Activated CD4-positive, CD25-positive, alpha-beta regulatory T cell treated with anti-CD3 and anti-CD28 coated beads, Interleukin-2, amount 50 U/mL, for 16 hours (primary cell): Measurements from ENCODE around the gene CSNK1A1.
"Not testable (repeated sequence)": the region's sequence is repeated elsewhere in the genome, so short reads cannot be mapped to it uniquely, and the experiment has no call there.

ENCODE experiments used
- DNase-seq: peaks from one replicate; pipeline ENCODE4 v3.0.0-alpha.2; 2020; ENCODE audit warnings: low read depth, low spot score

Gene CSNK1A1

DNA sequence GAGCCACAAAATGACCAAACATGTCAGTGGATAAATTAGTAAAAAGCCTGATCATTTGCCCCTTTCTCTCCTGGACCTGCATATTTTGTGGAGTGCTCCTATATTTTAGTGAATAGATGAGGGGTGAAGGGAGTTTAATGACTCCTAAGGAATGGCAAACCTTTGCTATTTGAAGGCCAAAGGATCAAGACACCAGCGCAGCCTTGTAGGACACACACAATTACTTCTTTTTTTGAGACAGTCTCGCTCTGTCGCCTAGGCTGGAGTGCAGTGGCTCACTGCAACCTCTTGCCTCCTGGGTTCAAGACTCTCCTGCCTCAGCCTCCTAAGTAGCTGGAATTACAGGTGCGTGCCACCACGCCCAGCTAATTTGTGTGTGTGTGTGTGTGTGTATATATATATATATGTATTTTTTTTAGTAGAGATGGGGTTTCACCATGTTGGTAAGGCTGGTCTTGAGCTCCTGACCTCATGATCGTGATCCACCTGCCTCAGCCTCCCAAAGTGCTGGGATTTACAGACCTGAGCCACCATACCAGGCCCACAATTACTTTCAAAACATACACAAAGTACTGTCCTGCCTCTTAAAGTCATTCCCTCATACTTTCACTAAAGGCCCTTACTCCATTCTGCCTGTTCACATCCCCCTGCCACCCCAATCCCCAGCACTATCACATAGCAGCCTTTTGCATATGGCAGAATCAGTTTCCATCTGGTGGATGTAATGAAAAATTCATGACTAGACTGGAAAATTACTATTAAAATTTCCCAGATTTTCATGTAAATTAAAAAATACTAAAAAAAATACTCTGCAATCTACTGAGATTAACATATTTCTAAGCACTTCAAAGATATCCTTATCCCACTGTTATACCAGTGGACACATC is 60.4 kb downstream of the CSNK1A1 start:
- no peak for DNase-seq

- no peak for DNase-seq
These were observed 61.6 kb downstream of the CSNK1A1 start for GRCh38 chr5:149489605-149490037.

- no peak for DNase-seq
These were observed 62.5 kb downstream of the CSNK1A1 start for GRCh38 chr5:149488645-149489306.

GRCh38 chr5:149487672-149488071 is 63.6 kb downstream of the CSNK1A1 start:
- DNase-seq: no peak

DNA sequence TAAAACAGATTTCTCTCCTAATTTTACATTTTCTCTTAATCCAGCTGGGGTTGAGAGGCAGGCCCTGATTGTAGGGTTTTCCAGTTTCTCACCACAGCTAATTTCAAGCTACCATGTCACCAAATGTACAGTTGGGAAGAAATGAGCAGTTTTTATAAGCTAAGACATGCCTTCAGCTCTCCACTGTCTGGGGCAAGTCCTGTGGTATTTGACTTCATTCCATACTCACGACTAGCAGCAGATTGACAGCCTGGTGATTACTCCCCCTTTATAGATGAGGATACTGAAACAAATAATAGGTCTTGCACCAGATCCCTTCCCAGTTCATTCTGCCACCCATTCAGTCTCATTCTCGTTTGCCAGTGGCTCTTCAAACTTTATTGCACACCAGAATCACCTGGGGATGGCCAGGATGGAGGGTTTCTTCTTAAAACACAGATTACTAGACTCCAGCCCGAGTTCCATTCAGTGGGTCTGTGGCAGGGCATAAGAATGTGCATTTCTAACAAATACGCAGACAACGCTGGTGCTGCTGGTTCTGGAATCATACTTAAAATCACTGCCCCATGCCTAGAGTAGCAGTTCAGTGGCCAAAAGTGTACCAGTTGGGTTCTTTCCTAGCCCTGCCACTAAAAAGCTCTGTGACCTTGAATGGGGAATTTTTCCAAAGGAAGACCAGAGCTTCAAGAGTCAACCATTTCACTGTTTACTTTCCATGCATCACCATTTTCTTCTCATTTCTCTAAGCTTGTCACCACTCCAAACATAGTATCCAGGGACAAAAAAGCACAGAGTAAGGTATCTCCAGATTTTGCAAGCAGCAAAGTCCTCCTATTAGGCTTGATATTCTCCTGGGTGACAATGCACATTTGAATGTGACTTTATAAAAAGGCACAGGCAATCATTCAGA is 64.3 kb downstream of the CSNK1A1 start:
- no peak for DNase-seq

- DNase-seq: no peak
These were observed 65.3 kb downstream of the CSNK1A1 start for GRCh38 chr5:149485655-149486615.

GRCh38 chr5:149481485-149481884 is 69.8 kb downstream of the CSNK1A1 start:
- no peak for DNase-seq

- no peak for DNase-seq
These were observed 72.5 kb downstream of the CSNK1A1 start for GRCh38 chr5:149478761-149479160.

DNA sequence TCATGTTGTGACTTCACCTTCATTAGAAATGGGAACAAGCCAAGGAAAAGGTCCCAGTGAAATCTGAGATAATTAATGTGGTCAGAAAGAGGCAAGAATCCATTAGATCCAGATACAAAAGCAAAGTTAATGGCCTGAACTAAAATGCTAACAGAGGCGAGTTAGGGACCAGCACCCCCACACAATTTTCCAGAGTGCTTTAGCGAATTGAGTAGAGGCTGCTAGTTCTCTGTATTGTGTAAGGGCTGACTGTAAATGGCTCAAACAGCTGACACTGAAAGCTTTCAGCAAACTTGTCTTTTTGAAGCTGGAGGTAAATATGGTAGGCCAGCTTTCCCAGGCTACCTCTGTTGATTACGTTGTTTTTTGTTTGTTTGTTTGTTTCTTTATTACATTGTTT is 75.5 kb downstream of the CSNK1A1 start:
- DNase-seq: no peak

DNA sequence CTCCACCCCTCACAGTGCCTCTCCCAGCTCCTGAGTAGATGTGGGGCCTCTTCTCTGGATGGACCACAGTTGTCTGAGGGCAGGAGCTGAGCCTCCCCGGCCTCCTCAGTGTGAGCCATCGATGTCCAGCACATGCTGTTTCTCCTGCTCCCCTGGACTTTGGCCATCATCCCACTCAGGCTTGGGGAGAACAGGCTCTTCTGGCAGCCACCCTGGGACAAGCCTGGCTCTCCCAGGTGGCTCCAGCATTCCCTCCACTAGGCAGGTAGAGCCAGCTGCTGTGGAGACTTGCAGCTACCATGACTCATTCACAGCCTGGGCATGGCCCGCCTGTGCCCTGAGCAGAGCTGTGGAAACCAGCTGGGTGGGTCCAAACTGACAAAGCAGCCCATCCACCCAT is 77.0 kb downstream of the CSNK1A1 start:
- DNase-seq: no peak

- no peak for DNase-seq
These were observed 77.8 kb downstream of the CSNK1A1 start for GRCh38 chr5:149473441-149473840.

- no peak for DNase-seq
These were observed 78.8 kb downstream of the CSNK1A1 start for GRCh38 chr5:149472399-149472798.

- no peak for DNase-seq
These were observed 79.6 kb downstream of the CSNK1A1 start for GRCh38 chr5:149471406-149472183.

GRCh38 chr5:149470942-149471341 is 80.3 kb downstream of the CSNK1A1 start:
- DNase-seq: no peak

- no peak for DNase-seq
These were observed 84.7 kb downstream of the CSNK1A1 start for GRCh38 chr5:149466457-149466972.

DNA sequence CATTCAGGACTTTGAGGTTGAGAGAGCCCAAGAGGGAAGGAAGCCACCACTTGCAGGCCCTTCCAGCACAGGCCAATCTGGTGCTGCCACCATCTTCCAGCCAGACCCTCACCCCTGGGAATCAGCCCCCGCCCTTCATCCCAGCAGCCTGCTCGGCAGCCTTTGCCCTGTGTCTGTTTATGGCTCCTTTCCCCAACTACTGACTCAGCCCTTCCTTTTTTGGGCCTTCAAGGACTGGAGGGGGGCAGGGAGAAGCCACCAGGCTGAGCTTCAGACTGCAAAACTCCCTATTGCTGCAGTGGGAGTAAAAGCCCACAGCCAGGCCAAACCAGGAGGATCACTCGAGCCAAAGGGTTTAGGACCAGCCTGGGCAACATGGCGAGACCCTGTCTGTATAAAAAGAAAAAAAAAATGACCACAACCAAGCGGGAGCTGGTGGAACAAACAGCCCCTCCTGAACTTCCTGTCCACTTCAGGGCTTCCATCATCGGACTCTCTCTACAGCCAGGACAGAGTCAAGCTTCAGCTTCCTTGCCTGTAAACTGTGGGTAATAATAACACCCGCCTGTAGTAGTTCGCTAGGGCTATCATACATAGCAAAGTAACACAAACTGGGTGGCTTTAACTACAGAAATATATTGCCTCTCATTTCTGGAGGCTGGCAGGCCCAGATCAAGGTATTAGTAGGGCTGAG is 86.3 kb downstream of the CSNK1A1 start:
- DNase-seq: no peak

DNA sequence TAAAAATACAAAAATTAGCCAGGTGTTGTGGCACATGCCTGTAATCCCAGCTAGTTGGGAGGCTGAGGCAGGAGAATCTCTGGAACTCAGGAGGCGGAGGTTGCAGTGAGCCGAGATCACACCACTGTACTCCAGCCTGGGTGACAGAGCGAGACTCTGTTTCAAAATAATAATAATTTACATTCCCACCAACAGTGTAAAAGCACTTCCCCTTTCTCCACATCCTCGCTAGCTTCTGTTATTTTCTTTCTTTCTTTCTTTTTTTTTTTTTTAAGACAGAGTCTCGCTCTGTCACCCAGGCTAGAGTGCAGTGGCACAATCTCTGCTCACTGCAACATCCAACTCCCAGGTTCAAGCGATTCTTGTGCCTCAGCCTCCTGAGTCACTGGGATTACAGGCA is 89.3 kb downstream of the CSNK1A1 start:
- not testable (repeated sequence) for DNase-seq

- no peak for DNase-seq
These were observed 91.3 kb downstream of the CSNK1A1 start for GRCh38 chr5:149459891-149460290.

GRCh38 chr5:149457393-149457763 is 93.9 kb downstream of the CSNK1A1 start:
- DNase-seq: no peak
